NOMO-1 (cell line): ENCODE measurements around the gene DIS3L2.

Experiments
- DNase-seq, 2 experiments: peaks; one replicate each; lab custom pipeline; 2025; ENCODE audit not compliant: unreplicated experiment in 2 of 2; lab: John Stamatoyannopoulos, UW

DIS3L2 gene

DNA sequence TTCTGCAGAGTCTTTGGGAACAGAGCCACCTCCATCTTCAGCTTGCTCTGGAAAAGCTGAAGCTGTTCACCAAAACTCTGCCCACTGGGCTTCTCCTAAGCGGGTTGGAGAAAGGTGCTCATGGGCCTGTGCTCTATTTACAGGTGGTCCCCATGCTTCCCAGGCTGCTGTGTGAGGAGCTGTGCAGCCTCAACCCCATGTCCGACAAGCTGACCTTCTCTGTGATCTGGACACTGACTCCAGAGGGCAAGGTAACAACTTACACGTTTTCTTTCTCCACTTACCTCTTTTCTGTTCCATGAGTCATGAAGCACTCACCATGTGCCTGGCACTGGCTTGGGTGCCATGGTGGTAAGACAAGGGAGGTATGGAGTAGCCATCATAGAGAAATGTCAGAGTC lies 287.6 kb downstream of the DIS3L2 start:
- no peak for DNase-seq

DNA sequence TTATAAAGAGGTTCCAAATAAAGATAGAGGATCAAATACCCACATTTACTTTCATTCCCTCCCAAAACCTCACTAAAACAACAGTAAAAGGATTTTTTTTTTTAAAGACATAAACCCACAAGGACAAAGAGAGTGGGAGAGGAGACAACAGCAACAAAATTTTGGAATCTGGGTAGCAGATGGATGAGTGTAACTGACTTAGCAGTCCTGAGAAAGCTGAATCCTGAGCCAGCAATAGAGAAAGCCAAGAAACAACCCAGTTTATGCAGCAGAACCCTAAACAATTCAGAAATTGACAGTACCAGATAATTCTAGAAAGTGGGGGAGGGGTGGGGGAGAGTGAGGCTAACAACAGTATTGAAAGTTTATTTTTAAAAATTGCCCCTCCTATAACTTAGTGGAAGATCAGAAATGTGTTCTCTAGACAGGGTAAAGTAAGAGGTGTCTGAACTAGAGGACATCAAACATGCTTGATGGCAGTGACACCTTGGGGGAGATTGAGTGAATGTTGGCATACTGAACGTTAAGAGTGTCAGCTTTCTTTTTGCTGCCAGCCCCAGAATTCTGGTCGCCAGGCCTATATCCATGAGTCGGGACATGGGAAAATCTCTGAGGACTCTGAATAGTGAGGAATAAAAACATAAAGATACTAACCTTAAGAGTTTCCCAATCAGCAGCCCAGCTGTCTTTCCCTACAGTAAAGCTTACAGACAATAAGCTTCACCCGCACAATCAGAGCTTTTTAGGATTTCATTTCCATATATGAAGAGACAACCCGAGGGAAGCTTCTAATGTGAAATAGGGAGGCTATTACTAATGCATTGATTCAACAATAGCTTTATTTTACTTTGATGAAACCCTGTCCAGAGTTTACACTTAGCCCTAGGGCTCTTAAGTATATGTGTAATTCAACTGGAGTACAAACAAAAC lies 289.0 kb downstream of the DIS3L2 start:
- no peak for DNase-seq

DNA sequence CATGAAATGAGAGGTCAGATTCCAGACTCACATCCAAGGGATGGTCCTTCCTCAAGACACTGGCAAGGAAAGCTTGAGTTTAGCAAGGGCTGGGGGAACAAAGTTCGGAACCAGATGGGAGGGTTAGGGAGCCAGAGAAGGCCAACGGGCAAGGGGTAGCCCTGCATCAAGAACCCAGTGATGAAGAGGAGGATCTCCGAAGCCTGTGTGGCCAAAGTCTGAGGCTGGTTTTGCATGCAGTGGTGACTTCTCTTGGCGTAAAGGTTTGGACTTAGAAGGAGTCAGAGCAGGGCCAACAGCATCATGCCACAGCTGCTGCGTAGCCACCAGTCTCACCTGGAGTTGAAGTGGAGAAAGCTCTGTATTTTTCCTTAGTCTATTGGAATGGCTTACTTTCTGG lies 293.5 kb downstream of the DIS3L2 start:
- no peak for DNase-seq

DNA sequence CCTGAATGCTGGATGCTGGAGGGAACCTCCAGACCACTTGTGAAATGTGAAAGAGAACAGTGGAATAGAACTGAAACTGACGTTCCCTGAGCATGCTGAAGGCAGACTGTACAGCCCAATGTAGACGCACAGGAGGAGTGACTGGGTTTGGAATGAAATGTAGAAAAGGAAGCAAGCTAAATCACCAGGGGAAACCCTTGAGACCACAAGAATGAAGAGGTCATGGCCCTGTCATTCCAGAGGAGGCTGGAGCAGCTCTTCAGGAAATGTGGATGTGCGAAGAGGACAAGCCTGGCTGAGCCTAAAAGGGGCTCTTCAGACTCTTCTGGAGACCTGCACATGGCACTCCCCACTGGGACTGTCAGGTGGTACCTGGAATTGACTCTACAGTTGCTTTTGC lies 298.6 kb downstream of the DIS3L2 start:
- no peak for DNase-seq

DNA sequence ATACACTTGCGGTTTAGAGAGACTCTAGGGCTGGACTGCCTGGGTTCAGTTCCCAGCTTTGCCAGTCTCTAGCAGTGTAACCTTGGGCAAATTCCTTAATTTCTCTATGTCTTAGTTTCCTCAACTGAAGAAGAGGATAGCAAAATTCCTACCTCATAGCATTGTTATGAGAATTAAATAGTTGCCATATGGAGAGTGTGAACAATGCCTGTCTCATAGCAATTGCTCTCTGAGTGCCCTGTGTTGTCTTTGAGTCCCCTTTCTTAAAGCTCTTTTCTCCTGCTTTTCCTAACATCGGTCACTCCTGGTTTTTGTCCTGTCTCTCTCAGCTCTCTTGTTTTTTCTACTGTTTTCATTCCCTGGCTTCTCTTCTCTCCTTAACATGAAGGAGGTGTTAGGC lies 300.3 kb downstream of the DIS3L2 start:
- no peak for DNase-seq

DNA sequence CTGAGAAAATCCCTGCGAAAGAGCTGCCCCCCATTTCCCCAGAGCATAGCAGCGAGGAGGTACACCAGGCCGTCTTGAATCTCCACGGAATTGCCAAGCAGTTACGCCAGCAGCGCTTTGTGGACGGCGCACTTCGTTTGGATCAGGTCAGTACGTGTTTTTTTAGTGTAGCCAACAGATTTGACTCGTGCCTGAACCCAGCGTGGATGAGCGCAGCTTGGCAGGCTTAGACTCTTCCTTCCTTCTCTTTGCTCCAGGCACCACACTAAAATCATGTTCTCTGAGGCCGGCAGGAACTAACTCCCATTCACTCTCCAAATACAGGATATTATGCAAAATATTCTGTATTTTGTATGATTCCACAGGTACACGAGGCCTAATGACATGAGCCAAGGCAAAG lies 301.8 kb downstream of the DIS3L2 start:
- no peak for DNase-seq

DNA sequence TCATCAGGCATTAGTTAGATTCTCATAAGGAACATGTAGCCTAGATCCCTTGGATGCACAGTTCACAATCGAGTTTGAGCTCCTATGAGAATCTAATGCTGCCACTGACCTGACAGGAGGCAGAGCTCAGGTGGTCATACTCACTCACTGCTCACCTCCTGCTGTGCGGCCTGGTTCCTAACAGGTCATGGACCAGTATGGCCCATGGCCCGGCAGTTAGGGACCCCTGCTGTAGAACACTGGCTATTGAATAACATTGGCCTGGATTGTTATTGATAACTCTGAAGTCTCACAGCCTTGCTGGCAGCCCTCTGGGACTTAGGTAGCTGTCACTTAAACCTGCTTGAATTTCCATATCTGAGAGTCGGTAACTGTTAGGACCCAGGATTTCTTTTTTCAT lies 302.6 kb downstream of the DIS3L2 start:
- DNase-seq = no peak

DNA sequence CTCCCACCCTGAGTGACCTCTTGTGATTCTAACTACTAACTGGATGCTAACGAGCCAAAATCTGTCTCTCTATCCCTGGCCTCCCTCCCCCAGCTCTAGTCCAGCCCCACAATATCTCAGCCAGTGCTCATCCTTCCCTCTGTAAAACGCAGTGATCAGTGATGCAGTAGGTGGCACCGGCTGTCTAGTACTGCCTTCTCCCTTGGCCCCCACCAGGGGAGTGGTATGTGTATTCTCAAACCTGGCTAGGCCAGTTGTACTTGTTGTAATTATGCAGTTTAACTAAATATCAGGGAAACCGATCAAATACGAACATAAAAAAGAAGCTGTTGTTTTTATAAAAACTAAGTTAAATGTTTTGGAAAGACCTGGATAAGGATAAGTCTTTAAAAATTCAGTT lies 303.8 kb downstream of the DIS3L2 start:
- no peak for DNase-seq

DNA sequence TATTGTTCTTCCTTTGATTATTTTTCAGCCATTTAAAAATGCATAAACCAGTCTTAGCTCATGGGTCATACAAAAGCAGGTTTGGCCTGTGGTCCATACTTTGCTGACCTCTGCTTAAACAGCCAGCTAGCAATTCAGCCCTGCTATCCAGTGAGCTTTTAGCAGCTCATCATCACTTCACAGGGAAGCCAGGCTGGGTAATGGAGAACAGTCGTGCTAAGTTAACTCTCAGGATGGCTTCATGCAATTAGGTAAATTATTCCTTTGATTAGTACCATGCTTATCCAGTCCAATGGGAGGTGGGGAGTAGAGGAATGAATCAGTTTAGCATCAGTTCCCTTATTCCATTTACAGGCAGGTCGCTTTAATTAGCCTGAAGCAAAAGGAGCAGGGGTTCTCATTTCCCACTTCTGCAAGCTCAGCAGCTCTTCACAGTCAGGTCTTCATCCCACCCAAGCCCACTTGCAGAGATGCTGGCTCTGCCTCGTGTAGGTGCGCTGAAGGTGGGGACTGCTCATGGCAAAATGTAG lies 307.2 kb downstream of the DIS3L2 start:
- no peak for DNase-seq

DNA sequence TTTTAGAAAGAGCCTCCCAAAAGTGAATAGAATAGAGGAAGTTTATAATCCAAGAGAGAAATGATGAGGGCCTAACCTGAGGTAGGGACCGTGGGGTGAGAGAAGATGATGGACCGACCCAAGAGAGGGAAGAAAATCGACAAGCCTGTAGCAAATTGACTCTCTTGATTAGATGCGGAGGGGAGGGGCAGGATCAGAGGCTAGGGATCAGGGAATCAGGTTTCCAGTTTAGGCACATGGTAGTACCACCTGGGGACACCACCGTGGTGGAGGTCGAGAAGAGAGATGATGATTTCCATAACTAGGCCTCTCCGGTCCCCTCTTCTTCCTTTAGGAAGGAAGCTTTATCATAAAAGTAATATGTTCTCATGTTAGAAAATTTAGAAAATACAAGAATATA lies 308.4 kb downstream of the DIS3L2 start:
- no peak for DNase-seq

DNA sequence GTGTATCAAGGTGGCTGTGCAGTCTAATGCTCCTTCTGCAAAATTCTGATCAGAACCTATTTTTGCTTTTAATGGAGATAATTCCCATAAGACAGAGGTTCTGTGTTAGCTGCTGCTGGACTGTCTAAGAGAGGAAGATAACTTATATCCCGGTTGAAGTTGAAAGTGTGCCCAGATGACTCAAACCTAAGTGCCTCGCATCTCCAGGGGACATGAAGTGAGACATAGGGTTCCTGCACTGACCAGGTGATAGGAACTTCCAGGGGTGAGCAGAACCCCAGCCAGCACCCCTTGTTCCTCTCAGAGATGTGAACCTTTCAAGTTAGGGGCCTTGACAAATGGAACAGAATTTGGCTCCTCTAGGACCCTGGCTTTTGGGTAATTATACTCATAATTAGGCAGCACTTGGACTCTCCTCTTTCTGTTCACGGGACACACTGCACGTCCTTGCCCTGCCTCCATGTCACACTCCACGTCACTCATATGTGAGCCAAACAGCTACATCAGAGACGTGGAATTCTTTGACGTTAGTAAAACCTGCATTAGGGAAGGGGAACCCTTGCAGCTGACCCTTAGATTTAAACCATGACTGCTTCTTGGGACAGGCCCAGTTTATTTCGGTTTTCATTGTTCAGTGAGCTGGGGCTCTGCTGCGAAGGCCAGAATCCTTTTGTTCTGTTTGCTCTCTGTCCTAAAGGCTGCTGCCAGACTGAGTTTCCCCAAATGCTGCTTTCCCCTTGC lies 312.6 kb downstream of the DIS3L2 start:
- no peak for DNase-seq

DNA sequence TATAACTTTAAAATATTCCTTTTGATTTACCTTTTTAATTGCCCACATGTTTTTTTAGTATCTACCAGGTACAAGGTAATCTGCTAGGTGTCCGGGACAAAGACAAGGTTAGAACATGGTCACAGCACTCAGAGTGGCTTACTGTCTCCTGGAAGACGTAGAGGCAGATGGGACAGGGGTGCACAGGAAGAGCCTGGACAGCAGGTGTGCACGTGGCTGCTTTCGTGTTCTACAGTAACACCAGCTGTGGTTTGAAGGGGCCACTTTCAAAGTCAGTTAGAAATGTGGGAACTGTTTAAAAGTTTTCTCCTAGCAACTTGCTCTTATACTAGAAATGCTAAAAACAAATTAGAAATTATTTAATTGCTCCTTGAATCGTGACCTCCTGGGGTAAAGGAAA lies 314.2 kb downstream of the DIS3L2 start:
- no peak for DNase-seq

DNA sequence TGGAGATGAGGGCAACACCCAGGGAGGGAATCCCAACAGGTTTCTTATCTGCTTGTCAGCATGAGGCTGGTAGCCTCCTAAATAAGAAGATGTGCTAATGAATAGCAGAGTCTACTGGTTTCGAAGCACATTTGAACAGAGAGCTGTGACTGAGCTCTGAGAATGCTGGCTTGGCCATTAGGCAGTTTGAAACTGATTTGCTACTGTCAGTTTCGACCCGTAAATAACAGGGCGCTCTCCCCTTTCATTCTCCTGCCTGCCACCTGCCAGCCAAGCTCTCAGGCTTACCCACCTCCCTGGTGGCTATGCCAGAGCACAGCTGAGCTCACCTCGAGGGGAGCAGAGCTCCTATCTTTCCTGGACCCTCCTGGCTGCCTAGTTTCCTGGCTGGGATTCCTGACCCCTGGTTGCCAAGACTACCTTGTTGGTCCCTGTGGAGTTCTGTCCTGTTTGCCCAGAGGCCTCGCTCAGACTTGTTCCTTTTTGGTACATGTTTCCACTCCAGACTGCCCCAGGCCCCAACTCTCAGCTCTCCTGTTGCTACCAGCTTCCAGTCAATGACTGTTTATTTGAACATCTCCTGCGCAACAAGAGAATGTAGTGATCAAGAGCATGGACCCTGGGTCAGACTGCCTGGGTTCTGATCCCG lies 314.7 kb downstream of the DIS3L2 start:
- no peak for DNase-seq

DNA sequence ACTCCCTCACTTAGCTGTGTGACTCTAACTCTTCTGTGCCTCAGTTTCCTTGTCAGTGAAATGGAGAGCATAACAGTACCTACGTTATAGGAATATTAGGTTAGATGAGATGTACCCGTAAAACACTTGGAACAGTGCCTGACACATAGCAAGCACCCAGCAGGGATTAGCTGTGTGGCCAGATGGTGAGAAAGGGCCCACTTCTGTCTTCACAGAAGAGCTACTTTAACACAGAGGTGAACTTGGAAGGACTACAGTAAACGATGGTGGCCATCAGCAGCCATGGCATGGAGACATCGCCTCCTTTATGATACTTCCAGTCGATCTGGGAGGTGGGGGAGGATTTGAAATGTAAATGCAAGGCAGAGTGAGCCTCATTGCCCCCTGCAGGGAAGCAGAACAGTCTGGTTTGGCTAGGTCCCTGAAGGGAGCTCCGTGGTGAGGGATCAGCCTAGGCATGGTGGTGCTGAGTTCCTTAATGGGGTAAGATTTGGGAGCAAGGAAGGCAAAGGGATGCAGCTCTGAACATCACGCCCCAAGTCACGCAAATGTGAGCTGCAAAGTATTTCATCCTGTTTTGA lies 315.3 kb downstream of the DIS3L2 start:
- no peak for DNase-seq

DNA sequence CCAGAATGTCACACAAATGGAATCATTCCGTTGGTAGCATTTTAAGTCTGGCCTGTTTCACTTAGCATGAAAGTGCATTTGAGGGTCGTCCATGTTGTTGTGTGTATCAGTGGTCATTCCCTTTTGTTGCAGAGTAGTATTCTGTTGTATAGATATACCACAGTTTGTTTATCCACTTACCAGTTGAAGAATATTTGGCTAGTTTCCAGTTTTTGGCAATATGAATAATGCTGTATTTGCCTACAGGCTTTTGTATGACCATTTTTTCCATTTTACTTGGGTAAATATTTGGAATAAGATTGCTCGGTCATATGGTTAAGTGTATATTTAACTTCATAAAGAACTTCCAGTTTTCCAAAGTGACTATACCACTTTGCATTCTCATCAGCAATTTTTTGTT lies 317.0 kb downstream of the DIS3L2 start:
- DNase-seq = no peak

DNA sequence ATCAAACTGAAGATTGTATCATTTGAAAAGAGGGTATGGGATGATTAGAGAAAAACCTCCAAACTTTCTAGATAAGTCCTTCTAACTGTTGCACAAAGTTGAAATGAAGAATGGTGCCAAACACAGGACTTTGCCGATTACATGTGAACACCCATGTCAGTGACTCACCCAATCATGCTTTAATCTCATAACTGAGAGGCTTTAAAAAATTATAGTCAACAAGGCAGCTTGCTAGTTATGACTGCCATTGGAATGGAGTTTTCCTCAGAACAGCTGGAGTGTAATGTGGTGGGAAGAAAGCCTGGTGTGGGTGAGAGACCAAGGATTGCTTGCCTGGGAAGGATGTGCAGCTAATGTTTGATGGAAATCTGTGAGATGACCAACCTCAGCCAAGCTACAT lies 318.8 kb downstream of the DIS3L2 start:
- DNase-seq = no peak

DNA sequence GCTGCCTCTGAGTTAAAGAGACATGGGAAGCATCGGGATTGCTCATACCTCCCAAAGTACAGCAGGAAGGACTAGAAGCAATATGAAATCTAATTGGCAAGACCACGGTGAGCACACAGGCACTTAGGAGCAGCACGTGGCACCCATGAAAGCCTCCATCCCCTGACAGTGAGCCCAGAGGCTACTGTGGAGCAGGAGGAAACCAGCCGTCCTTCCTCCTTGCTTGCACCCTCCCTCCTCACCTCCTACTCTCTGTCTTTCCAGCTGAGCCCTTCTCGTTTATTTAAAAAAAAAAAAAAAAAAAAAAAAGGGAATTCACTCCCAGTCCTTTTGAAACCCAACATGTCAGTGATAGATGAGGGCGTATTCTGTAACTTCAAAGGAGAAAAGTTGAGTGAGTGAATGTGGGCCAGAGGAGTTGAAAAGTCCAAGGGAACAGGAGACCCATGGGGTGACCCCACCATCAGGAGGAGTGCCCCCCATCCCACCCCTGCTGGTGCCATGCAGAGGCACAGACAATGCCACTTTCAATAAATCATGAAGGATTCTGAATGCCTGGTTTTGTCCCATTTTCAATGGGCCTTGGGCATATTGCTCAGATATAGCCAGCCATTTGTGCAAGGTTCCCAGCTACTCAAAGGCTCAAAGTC lies 320.5 kb downstream of the DIS3L2 start:
- DNase-seq = no peak

DNA sequence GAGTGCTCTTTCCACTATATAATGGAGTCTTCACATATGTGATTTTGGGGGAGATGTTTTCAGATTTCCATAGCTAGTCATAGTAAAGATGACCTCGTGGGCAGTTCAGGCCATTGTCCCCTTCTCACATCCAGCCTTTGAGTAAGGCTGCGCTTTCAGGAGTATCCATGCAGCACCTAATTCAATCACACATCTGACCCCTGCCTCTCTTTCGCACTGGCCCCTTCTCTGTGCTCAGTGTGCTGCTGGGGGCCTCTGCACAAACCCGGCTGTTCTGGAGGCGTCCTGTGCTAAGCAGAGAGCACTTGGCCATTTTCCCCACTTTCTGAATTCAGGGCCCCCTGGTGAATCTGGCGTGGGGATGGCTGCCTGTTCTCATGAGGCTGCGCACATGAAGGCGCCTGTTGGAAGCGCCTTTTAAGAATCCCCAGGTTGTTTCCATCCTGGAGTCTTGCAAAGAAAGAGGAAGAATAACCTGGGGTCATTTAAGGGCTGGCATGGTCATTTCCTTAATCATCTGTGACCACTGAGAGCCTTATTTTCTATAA lies 321.1 kb downstream of the DIS3L2 start:
- DNase-seq = no peak

DNA sequence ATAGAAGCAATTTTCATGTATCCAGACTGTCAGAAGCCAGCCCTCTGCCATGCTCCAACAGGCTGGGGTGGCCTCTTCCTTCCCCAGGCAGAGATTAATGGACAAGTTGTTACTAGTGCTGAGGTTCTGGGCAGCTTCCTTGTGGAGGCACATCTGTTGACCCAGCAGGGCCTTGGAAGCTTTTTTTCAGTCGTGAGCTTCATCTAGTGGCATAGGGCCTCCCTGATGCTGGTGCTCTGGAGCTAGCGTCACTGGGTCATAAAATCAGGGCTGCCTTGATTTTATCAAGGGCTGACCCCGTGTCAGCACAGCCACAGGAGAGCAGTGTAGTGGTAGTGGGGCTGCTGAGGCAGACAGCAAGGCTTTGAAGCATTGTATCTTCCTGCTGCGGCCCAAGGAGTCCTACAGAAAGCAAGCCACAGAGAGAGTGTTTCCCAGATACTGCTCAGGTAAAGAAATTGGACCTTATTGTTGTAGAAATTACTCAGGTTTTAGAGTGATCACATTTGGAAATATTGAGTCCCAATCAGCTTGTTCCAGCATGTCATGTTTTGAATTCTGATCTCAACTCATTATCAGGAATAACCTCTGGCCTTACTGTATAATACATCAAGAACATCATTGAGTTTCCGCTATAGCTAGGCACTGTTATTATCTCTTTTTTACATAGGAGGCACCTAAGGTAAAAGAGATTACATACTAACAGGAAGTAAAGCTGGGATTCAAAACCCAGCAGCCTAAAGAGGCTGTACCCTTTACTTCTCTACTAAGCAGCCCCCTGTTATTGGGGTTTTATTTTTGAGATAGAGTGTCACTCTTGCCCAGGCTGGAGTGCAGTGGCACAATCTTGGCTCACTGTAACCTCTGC lies 324.7 kb downstream of the DIS3L2 start:
- no peak for DNase-seq
